Bone marrow (tissue), 2 donors: ENCODE results near the gene CYYR1.

ENCODE experiments used
- DNase-seq, 2 donors: peaks; one replicate each; lab custom pipeline; 2025; lab: John Stamatoyannopoulos, UW

CYYR1 gene

GRCh38 chr21:26553898-26554297 lies 19.2 kb downstream of the CYYR1 start:
- DNase-seq: no peak

GRCh38 chr21:26550326-26550725 lies 22.8 kb downstream of the CYYR1 start:
- DNase-seq: no peak

- DNase-seq: no peak
These were observed 26.5 kb downstream of the CYYR1 start for GRCh38 chr21:26546446-26547097.

- no peak for DNase-seq
These were observed 28.8 kb downstream of the CYYR1 start for GRCh38 chr21:26544201-26544775.

GRCh38 chr21:26540651-26541050 lies 32.4 kb downstream of the CYYR1 start:
- DNase-seq: no peak

- no peak for DNase-seq
These were observed 33.5 kb downstream of the CYYR1 start for GRCh38 chr21:26539566-26539965.

GRCh38 chr21:26534517-26534916 lies 38.6 kb downstream of the CYYR1 start:
- no peak for DNase-seq

- DNase-seq: no peak
These were observed 40.9 kb downstream of the CYYR1 start for GRCh38 chr21:26532208-26532607.

GRCh38 chr21:26529526-26529925 lies 43.6 kb downstream of the CYYR1 start:
- no peak for DNase-seq

- DNase-seq: no peak
These were observed 44.2 kb downstream of the CYYR1 start for GRCh38 chr21:26528882-26529281.

GRCh38 chr21:26522704-26523103 lies 50.4 kb downstream of the CYYR1 start:
- DNase-seq: no peak

- DNase-seq: no peak
These were observed 53.9 kb downstream of the CYYR1 start for GRCh38 chr21:26519142-26519541.

- DNase-seq: no peak
These were observed 57.8 kb downstream of the CYYR1 start for GRCh38 chr21:26515257-26515656.

- no peak for DNase-seq
These were observed 59.9 kb downstream of the CYYR1 start for GRCh38 chr21:26513212-26513611.

GRCh38 chr21:26512664-26513063 lies 60.4 kb downstream of the CYYR1 start:
- no peak for DNase-seq

GRCh38 chr21:26508903-26509302 lies 64.2 kb downstream of the CYYR1 start:
- DNase-seq: no peak

- DNase-seq: no peak
These were observed 66.1 kb downstream of the CYYR1 start for GRCh38 chr21:26506956-26507355.

GRCh38 chr21:26505211-26505610 lies 67.9 kb downstream of the CYYR1 start:
- no peak for DNase-seq

GRCh38 chr21:26503414-26503813 lies 69.7 kb downstream of the CYYR1 start:
- DNase-seq: no peak

GRCh38 chr21:26501495-26502021 lies 71.5 kb downstream of the CYYR1 start:
- no peak for DNase-seq

- no peak for DNase-seq
These were observed 73.6 kb downstream of the CYYR1 start for GRCh38 chr21:26499495-26499894.

GRCh38 chr21:26495283-26495849 lies 77.7 kb downstream of the CYYR1 start:
- DNase-seq: no peak

- no peak for DNase-seq
These were observed 81.4 kb downstream of the CYYR1 start for GRCh38 chr21:26491663-26492062.

GRCh38 chr21:26490771-26491170 lies 82.3 kb downstream of the CYYR1 start:
- DNase-seq: no peak
